Fibroblast of the aortic adventitia (primary cell): ENCODE results near the gene ZNF536. TPM values are rescaled to one million over a fixed set of nuclear protein-coding genes. Genes with fewer than 3 reads are reported as not detected.
"Not testable (repeated sequence)": the region's sequence is repeated elsewhere in the genome, so short reads cannot be mapped to it uniquely, and the experiment has no call there.

Experiments used
- DNase-seq: peaks from one replicate; pipeline ENCODE4 v3.0.0-alpha.2; 2010; ENCODE audit warnings: low read depth
- H3K4me3 ChIP-seq: 2 replicates; pipeline ENCODE4 v1.5.1; 2011; ENCODE audit warnings: low read depth, mild to moderate bottlenecking, control low read depth, low read length, moderate library complexity
- total RNA-seq: library from RNA; depleted of rRNA; stranded (reverse); fragments of >200 nt; gene quantifications from 2 replicates; pipeline ENCODE4 v1.2.3, GENCODE V29; 2012; ENCODE audit warnings: low replicate concordance
- TF ChIP-seq, protein P1 (sequence below): IDR thresholded peaks from 2 replicates; pipeline ENCODE4 v1.5.1; 2011; ENCODE audit warnings: mild to moderate bottlenecking, low read length, control low read depth, inconsistent platforms; ENCODE audit not compliant: insufficient read depth

ZNF536 gene
- total RNA-seq, 1 donor = 0.90 TPM

DNA sequence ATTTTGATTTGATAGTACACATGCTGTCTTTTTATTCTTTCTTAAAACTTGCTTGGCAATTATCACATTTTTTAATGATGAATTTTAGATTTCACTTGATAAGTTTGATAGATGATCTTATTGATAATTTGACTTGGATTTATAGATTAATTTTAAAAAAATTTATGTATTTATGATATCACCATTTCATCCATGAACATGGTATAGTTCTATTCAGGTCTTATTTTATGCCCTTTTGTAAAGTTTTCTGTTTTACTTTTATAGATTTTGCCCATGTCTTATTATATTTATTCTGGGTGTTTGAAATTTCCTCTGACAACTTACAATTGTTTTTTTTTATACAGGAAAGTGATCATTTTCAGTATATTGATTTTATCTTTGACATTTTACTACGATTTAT, 39.5 kb downstream of the ZNF536 start:
- no peak for DNase-seq
- H3K4me3 ChIP-seq = no peak overlapping the region
- TF ChIP-seq, protein P1, sequence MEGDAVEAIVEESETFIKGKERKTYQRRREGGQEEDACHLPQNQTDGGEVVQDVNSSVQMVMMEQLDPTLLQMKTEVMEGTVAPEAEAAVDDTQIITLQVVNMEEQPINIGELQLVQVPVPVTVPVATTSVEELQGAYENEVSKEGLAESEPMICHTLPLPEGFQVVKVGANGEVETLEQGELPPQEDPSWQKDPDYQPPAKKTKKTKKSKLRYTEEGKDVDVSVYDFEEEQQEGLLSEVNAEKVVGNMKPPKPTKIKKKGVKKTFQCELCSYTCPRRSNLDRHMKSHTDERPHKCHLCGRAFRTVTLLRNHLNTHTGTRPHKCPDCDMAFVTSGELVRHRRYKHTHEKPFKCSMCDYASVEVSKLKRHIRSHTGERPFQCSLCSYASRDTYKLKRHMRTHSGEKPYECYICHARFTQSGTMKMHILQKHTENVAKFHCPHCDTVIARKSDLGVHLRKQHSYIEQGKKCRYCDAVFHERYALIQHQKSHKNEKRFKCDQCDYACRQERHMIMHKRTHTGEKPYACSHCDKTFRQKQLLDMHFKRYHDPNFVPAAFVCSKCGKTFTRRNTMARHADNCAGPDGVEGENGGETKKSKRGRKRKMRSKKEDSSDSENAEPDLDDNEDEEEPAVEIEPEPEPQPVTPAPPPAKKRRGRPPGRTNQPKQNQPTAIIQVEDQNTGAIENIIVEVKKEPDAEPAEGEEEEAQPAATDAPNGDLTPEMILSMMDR = no peak

DNA sequence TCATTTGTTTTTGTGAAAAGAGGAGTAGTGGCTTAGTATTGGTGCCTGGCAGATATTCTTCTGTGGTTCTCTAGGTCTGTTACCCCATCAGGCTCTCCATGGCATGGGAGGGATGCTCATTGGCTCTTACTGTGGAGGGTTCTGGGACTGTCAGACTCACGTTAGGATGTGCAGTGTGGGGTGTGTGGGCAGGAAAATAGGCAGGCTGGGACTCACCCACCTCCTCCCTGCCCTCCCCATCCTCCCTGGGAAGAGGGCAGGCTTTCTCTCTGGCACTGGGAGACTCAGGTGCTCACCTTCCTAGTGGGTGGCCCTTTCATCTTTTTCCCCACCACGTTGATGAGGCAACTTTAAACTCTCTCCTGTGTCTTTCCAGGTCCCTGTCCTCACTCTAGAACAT, 44.2 kb downstream of the ZNF536 start:
- H3K4me3 ChIP-seq = no peak overlapping the region
- TF ChIP-seq, protein P1 = no peak
- DNase-seq = no peak

DNA sequence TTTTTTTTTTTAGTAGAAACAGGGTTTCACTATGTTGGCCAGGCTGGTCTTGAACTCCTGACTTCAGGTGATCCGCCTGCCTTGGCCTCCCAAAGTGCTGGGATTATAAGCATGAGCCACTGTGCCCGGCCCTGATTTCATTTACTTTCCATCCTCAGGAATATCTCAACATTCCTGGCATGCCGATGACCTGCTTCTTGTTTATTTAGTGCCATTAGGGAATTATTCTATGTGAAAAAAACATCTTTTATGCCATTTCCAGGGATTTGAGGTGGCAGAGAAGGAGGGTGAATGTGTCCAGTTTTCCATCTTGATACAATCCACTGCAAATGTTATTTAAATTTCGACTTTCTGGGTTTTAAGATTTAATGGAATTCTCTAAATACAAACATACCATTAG, 45.0 kb downstream of the ZNF536 start:
- not testable (repeated sequence) for H3K4me3 ChIP-seq, DNase-seq

DNA sequence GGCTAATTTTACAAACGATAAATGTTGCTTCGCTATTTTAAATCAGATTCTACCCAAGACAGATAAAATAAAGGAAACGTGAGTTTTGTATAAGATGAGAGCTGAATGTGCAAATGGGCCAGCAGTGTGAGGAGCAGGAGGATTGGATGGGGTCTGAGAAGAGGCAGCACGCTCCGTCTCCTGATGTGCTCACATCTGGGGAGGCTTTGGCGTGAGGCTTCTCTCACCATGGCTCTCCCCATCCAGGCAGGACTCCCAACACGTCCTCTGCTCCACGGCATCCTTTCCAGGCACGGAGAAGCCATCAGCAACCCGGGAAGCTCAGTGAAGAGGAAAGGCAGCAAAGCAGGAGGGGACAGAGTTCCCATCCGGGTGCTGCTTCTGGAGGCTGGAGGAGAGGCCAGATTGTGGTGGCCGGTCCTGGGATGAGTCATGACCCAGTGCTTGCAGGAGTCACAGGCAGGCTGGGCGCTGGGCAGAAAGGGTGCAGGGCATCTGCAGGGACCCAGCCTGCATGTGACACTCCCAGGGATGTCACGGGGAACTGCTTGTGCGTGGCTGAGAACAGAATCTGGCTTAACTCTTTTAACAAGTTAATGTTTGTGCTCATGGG, 47.5 kb downstream of the ZNF536 start:
- no peak for DNase-seq
- H3K4me3 ChIP-seq = no peak overlapping the region
- TF ChIP-seq, protein P1 = no peak

DNA sequence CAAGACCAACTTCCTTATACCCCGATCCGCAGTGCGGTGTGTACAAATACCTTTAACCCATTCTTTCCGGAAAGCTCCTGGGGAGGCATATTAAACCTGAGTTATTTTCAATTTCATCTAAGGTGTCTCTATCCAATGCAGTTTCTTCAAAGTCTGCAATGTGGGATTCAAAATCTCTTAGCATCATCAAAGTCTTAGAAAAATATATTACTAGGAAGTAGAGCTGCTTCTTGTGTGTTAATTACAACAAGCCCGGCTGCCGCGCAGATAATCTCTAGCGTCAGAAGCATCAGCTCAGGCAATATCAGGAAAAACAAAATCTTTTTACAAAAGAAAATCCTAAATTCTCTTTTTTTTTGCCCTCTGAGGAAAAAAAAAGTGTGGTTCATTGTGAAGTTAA, 48.1 kb downstream of the ZNF536 start:
- DNase-seq = no peak
- H3K4me3 ChIP-seq = no peak overlapping the region
- TF ChIP-seq, protein P1 = no peak

DNA sequence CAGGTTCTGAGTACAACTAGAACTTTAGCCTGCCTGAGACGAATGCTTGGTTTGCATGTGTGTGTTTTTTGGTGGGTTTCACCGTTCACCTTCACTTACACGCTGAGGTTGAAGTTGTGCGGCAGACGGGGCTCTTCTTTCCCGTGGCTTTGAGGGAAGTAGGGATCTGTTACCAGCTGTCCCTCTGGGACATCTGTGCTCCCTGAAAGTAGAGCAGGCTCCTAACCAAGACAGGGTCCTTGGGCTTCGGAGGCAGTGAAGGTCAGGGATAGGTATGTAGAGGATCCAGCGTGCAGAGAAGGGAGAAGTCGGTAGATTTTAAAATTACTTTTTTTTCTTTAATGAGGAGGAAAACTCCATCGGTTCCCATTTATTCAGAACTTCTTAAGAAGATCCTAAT, 48.7 kb downstream of the ZNF536 start:
- H3K4me3 ChIP-seq = no peak overlapping the region
- TF ChIP-seq, protein P1 = no peak
- DNase-seq = no peak

DNA sequence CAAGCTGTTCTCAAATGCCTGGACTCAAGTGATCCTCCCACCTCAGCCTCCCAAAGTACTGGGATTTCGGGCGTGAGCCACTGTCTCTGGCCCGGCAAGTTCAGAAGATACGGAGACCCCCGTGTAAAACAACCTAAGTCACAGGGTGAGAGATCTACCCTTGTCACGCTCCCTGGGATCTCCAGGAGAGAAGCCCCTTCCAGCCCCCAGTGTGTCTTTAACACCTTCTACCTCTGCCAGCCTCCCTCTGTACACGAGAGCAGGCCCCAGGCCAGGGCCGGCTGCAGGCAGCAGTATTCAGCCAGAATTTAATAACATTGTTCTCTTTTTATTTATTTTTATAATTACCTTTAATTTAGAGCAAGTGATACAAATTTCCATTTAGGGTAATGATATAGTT, 49.4 kb downstream of the ZNF536 start:
- TF ChIP-seq, protein P1 = no peak
- no peak for DNase-seq
- H3K4me3 ChIP-seq = no peak overlapping the region
